ENCODE results near the gene ACAD8. TPM values are rescaled to one million over a fixed set of nuclear protein-coding genes. Genes with fewer than 3 reads are reported as not detected.

Gene ACAD8
- total RNA-seq, 2 donors from 2014 or later: 17.9 to 35.3 TPM

GRCh38 chr11:134233729-134234179 is 19.6 kb upstream of the ACAD8 start:
- H3K27me3 ChIP-seq (replicated peaks; ENCODE audit: insufficient read depth): no peaks in the 10 kb centered on the region
- H3K27ac ChIP-seq: no peak overlapping the region
- no peaks in the 10 kb centered on the region for H3K4me1 ChIP-seq (ENCODE audit: control insufficient read depth in 1 of 2, low read depth in 2 of 2)
- no peak for DNase-seq (ENCODE audit: low spot score)
- TF ChIP-seq CTCF (IDR thresholded peaks at IDR 0.05): no peak
- H3K9me3 ChIP-seq: no peaks in the 10 kb centered on the region
- peaks cover 4% of the 10 kb centered on the region for H3K36me3 ChIP-seq
- H3K4me3 ChIP-seq: no peak overlapping the region
- no peak for ATAC-seq (ENCODE audit: insufficient number of reproducible peaks, low FRiP score, low read depth)

DNA sequence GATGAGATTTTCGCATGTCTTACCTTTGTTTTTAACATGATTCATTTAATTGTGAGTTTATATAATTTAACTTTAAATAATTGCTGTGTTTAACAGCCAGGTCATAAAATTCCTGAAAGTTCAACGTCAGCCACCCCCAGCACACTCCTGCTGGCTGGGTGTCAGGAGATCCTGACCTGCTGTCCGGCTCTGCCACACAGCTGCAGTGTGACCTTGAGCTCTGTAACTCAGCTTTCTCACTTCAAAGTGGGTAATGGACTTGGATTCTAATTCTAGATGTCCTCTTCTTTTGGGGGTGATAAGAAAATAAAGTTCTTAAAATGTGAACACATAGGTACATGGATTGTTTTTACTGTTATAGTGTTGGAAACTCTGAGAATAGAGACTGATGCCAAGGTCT is 18.0 kb upstream of the ACAD8 start:
- peaks cover 12% of the 10 kb centered on the region for H3K36me3 ChIP-seq
- DNase-seq (ENCODE audit: low spot score) (no peak), ATAC-seq (ENCODE audit: insufficient number of reproducible peaks, low FRiP score, low read depth) (no peak)
- H3K27ac ChIP-seq: no peak overlapping the region
- no peak overlapping the region for H3K4me3 ChIP-seq
- TF ChIP-seq CTCF (IDR thresholded peaks at IDR 0.05): no peak
- no peaks in the 10 kb centered on the region for H3K27me3 ChIP-seq (replicated peaks; ENCODE audit: insufficient read depth)
- H3K4me1 ChIP-seq (ENCODE audit: control insufficient read depth in 1 of 2, low read depth in 2 of 2): no peaks in the 10 kb centered on the region
- H3K9me3 ChIP-seq: no peaks in the 10 kb centered on the region

GRCh38 chr11:134236834-134237556 is 16.4 kb upstream of the ACAD8 start:
- H3K9me3 ChIP-seq: no peaks in the 10 kb centered on the region
- H3K36me3 ChIP-seq: peaks cover 17% of the 10 kb centered on the region
- no peaks in the 10 kb centered on the region for H3K27me3 ChIP-seq (replicated peaks; ENCODE audit: insufficient read depth)
- H3K4me1 ChIP-seq (ENCODE audit: control insufficient read depth in 1 of 2, low read depth in 2 of 2): no peaks in the 10 kb centered on the region
- DNase-seq (ENCODE audit: low spot score) (no peak), ATAC-seq (ENCODE audit: insufficient number of reproducible peaks, low FRiP score, low read depth) (no peak)
- no peak overlapping the region for H3K4me3 ChIP-seq
- no peak overlapping the region for H3K27ac ChIP-seq
- no peak for TF ChIP-seq CTCF (IDR thresholded peaks at IDR 0.05)

GRCh38 chr11:134237557-134237922 is 15.8 kb upstream of the ACAD8 start:
- ATAC-seq (ENCODE audit: insufficient number of reproducible peaks, low FRiP score, low read depth): no peak
- peaks cover 22% of the 10 kb centered on the region for H3K36me3 ChIP-seq
- no peak for TF ChIP-seq CTCF (IDR thresholded peaks at IDR 0.05)

DNA sequence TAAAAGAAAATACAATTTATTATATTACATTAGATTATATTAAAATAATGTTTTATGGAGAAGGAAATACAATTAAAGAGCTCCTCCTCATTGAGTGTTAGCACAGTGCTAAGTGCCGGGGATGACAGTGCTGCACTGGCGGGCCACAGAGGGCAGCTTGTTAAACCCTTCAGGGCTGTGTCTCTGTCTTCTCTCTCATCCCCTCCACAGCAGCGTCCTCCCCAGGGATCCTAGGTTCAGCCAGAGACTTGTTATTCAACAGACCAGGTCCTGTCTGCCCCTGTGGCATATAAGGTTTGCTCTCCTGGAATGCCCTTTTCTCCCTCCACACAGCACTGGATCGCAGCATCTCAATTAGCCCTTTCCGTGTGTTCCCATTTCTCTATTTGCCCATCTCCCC is 14.4 kb upstream of the ACAD8 start:
- Histone ChIP-seq H3K36me3 (peaks cover 34% of the 10 kb centered on the region), H3K4me3 (no peak overlapping the region), H3K9me3 (no peaks in the 10 kb centered on the region), H3K27me3 (replicated peaks; ENCODE audit: insufficient read depth) (no peaks in the 10 kb centered on the region), H3K27ac (no peak overlapping the region), H3K4me1 (ENCODE audit: control insufficient read depth in 1 of 2, low read depth in 2 of 2) (no peaks in the 10 kb centered on the region)
- DNase-seq (ENCODE audit: low spot score) (no peak), ATAC-seq (ENCODE audit: insufficient number of reproducible peaks, low FRiP score, low read depth) (no peak)
- no peak for TF ChIP-seq CTCF (IDR thresholded peaks at IDR 0.05)

More at GRCh38 chr11:134237557-134237922, 15.8 kb upstream of the ACAD8 start:
- no peaks in the 10 kb centered on the region for H3K4me1 ChIP-seq (ENCODE audit: control insufficient read depth in 1 of 2, low read depth in 2 of 2)
- DNase-seq (ENCODE audit: low spot score): no peak
- H3K4me3 ChIP-seq: no peak overlapping the region
- H3K27ac ChIP-seq: no peak overlapping the region
- H3K27me3 ChIP-seq (replicated peaks; ENCODE audit: insufficient read depth): no peaks in the 10 kb centered on the region
- H3K9me3 ChIP-seq: no peaks in the 10 kb centered on the region
